ENCODE measurements around the gene FAM111A.

Gene FAM111A

DNA sequence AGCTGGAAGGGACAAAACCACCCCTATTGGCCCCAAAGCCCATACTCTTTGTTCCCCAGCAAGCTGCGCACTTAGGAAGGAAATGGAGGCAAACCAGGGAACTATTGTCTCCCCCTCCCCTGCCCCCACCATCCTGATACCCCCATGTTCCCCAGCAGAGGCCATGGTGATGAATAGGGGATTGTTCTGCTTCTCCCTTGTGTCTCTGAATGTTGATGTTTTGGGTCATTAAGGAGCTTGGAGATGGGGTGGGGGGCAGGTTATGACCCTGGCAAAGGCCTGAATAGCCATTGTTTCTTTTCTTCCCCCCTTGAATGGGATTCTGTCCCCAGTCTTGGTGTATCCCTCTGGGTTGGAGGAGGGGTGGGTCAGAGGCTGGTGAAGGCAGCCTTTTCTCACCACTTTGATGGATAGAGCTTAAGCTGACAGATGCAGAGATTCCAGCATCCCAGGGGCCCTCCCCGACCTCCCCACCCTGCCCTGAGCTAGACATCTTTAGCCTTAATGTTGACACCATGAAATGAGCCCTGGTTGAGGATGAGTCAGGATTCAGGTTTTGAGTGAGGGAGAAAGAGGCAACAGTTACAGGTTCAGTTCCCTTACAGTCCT lies 37.6 kb downstream of the FAM111A start:
- DNase-seq, result no peak

- DNase-seq, result no peak
Observed at GRCh38 chr11:59180907-59181306, 38.3 kb downstream of the FAM111A start.

- DNase-seq, result no peak
Observed at GRCh38 chr11:59181746-59182456, 39.2 kb downstream of the FAM111A start.

GRCh38 chr11:59182457-59183151 lies 39.9 kb downstream of the FAM111A start:
- DNase-seq, result no peak

- no peak for DNase-seq
Observed at GRCh38 chr11:59183771-59184170, 41.1 kb downstream of the FAM111A start.

DNA sequence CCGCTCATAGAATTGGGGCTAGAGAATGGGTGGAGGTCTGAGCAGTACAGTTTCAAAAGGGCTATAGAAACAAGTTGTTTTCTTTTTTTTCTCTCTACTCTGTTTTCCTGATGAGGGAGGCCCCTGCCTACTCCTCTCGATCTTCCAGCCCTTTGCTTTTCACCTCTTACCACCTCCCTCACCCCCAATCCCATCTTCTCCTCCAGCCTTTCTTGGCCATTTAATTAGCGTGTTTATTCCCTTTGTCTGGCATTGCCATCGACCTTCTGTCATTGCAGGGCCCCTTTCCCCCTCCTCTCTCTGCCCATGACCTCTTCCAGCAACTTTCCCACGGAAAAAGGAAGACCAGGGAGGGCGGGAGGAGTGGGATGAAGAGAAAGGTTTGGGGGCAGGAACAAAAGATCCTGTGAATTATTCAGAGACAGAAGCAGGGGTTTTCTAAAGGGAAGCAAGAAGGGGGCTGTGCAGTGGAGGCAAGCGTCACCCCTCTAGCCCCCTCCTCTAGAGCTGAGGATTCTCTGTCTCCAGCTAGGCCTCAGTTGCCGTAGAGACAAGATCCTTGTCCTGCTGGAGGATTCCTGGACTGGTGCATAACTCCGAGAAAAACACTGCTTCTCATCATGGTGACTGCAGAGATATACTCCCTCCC lies 42.2 kb downstream of the FAM111A start:
- DNase-seq, result no peak

DNA sequence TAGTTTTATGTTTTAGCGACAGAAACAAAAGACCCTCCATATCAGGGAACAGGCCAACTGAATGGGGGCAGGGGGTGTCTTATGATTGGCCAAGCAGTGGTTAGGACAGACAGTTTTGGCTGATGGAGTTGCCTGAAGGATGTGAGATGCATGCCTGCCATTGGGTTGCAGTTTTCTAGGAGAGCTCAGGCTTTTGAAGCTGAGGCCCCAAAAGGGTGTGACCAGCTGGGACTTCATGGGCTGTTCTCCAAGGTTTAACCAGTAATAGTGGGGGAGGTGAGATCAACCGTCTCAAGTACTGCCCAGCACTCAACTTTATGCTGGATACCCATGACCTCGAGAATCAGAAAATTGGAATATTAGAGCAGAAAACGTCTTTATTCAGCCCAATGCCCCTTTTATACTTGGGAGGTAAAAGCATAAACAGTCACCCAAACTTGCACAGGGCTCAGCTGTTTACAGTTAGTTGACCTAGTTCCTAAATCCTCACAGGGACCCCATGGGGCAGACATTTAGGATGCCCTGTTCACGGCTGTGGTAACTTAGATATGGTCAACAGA lies 42.8 kb downstream of the FAM111A start:
- DNase-seq, result no peak

- peak; percentile 30 for DNase-seq
Observed at GRCh38 chr11:59186130-59186594, 43.5 kb downstream of the FAM111A start.

DNA sequence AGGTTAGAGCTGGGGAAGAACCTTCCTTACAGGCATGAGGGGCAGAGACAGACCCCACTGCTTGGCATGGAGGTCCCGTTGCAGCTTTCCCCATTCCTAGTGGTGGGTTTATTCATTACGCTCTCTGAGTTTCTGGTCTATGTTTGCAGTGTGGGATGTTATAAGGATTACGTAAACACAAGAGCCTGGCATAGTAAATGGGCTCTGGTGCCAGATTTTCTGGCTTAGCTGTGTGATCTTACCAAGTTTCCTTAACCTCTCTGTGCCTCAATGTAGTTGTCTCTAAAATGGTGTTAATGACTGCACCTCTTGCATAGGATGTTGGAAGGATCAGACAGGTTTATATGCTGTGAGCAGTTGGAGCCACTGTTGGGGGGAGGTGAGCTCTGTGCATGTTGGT lies 44.4 kb downstream of the FAM111A start:
- no peak for DNase-seq

- DNase-seq, result no peak
Observed at GRCh38 chr11:59187587-59187986, 44.9 kb downstream of the FAM111A start.

- DNase-seq, result no peak
Observed at GRCh38 chr11:59188954-59189353, 46.3 kb downstream of the FAM111A start.

DNA sequence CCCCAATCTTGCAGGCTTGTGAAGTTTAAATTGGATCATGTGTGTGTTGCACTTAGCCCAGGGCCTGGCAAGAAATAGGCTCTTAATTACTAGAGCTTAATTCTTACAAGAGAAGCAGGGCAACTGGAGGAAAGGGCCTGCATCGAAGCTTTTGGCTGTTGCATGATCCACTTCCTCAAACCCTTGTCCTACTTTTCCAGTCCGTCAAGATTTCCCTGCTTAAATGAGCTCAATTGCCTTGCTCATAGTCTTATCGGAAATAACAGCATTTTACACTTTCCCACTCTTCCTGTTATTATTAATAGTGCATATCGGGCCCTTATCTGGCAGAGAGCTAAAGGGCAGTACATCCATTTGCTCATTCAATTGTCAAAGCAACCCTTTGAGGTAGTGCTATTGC lies 47.3 kb downstream of the FAM111A start:
- DNase-seq, result no peak

GRCh38 chr11:59191095-59191494 lies 48.4 kb downstream of the FAM111A start:
- no peak for DNase-seq

DNA sequence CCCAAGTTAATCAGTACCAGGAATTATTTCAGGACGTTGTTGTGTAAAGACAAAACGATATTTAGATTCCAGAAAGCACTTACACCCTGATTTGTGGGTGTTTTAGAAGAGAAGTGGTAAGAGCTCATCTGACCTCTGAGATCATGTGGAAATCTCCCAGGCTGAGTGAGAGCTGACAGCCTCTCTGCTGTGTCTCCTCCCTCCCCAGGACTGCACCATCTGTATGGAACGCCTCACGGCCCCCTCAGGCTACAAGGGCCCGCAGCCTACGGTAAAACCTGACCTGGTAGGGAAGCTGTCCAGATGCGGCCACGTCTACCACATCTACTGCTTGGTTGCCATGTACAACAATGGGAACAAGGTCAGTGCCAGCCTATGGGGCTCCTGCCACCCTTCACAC lies 49.2 kb downstream of the FAM111A start:
- DNase-seq, result no peak

GRCh38 chr11:59192446-59193020 lies 49.9 kb downstream of the FAM111A start:
- no peak for DNase-seq

DNA sequence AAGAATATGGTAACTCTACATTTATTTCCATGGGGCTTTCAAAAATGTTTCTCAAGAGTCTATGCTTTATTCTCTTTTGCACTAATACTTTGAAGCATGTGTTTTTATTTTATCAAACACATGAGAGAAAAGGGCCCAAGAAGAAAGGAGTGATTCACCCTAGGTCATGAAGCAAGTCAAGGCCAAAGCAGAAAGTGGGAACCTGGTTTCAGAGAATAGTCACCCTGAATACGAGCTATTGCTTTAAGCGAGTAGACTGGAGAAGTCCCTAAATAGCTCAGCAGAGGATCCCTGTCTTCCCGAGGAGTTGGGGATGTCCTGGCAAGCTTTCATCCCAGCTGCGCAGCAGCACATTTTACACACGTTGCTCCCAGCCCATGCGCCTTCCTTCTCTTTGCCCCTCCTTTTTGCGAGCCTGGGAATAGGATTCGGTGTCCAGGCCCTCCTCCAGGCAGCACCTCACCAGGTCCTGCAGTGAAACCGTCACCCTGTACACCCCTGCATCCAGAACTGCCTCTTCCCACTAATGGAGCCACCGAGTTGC lies 51.0 kb downstream of the FAM111A start:
- no peak for DNase-seq

- DNase-seq, result no peak
Observed at GRCh38 chr11:59195586-59195985, 52.9 kb downstream of the FAM111A start.

DNA sequence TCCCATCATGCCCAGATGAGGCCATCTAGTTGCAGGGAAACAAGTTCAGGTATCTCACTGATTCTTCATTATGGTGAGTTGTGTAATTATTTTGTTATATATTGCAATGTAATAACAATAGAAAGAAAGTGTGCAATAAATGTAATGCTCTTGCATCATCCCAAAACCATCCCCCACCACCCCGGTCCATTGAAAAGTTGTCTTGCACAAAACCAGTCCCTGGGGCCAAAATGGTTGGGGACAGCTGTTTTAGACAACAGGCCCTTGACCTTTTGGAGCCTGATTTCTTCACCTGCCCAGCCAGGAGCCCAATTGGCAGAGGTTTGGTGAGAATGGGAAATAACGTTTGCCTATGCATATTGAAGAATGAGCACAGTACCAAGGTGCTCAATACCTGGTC lies 54.1 kb downstream of the FAM111A start:
- DNase-seq, result no peak

DNA sequence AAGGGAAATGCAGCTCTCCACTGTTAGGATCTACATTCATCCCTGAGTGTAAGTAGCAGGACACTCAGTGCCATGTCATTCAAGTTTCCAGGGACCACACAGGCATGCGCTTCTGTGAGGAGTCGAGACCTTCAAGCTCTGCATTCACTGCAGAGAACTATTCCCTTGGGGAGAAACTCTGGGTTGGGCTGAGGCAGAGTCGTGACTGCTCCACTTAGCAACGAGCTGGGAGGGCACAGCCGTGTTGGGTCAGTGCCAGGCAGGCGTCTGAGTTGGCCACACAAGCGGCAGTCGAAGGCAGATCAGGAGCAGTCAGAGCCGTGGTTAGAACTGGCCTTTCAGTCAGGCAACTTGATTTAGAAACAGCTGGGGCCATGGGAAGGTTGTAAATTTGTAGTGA lies 55.3 kb downstream of the FAM111A start:
- DNase-seq, result no peak

DNA sequence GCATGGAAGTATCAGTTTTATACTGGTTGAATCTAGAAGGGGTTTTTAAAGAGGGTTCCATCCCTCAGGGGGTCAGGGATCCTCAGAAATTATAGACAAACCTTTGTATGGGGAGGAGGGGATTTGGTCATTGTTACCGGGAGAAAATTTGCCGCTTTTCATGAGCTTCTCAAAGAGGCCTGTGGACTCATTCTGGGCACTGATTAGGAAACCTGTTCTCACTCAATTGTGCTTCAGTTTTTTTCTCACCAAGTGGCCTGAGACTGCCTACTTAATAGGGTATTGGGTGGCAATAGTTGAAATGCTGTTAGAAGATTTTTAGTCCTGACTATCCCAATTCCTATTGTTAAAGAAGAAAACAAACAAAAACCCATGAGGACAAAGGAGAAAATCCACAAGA lies 56.1 kb downstream of the FAM111A start:
- no peak for DNase-seq

- DNase-seq, result no peak
Observed at GRCh38 chr11:59199546-59200422, 57.1 kb downstream of the FAM111A start.

DNA sequence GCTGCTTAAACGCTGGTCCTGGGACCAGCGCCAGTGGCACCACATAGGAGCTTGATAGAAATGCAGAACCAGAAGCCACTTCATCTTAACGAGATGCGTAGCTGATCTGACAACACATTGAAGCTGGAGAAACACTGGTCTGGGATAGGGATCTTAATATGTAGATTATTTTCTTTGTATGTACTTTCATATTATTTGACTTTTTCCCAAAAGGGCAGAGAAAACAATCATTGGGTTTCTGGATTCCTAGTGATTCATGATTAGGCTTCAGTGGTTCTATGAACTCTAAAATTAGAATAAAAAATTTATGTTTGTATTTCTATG lies 57.7 kb downstream of the FAM111A start:
- DNase-seq, result no peak

Measured in EL (cell line).